ENCODE measurements around the gene C14orf132.

DNA sequence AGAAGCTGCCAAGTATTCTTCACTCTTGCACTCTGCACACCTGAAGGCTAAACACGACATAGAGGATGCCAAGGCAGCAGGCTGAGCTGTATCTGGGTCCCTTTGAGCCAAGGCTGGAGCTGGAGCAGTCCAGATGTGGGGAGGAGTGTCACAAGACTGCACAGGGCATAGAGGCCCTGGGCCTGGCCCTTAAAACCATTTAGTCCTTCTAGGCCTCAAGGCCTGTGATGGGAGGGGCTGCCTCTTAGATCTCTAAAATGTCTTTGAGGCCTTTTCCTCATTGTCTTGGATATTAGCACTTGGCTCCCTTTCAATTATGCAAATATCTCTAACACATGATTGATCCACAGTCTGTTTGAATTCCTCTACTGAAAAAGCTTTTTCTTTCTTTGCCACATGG lies 28.0 kb upstream of the C14orf132 start:
- TF ChIP-seq CTCF (IDR thresholded peaks at IDR 0.05) (no peak), EP300 (IDR thresholded peaks at IDR 0.05; ENCODE audit: low read depth) (no peak), POLR2A (IDR thresholded peaks at IDR 0.05) (no peak), POLR2AphosphoS5 (IDR thresholded peaks at IDR 0.05) (no peak)

Data from transverse colon (tissue), 4 donors.